22Rv1 (cell line): Measurements from ENCODE around the gene PDE4B.

Experiments used
- H3K27ac ChIP-seq: fragments of 450-650 bp; 2 replicates; pipeline ENCODE4 v1.5.1; 2017
- CTCF ChIP-seq: fragments of 450-650 bp; IDR thresholded peaks from 2 replicates; pipeline ENCODE4 v1.5.1; 2017; ENCODE audit warnings: mild to moderate bottlenecking
- ZFX ChIP-seq: fragments of 450-650 bp; IDR thresholded peaks from 2 replicates; pipeline ENCODE4 v1.6.1; 2017; ENCODE audit warnings: antibody characterized with exemption, borderline replicate concordance

The PDE4B gene

GRCh38 chr1:65762081-65762862 is 30.4 kb upstream of the PDE4B start:
- no peak overlapping the region for H3K27ac ChIP-seq
- TF ChIP-seq ZFX, result no peak
- TF ChIP-seq CTCF, result no peak

GRCh38 chr1:65764052-65764451 is 28.6 kb upstream of the PDE4B start:
- TF ChIP-seq ZFX, result no peak
- no peak for TF ChIP-seq CTCF
- no peak overlapping the region for H3K27ac ChIP-seq

- no peak overlapping the region for H3K27ac ChIP-seq
- no peak for TF ChIP-seq CTCF
- TF ChIP-seq ZFX, result no peak
Measured at GRCh38 chr1:65765631-65766030, 27.1 kb upstream of the PDE4B start.

GRCh38 chr1:65769636-65770035 is 23.1 kb upstream of the PDE4B start:
- TF ChIP-seq ZFX, result no peak
- TF ChIP-seq CTCF, result no peak
- H3K27ac ChIP-seq, result no peak overlapping the region

GRCh38 chr1:65772607-65773006 is 20.1 kb upstream of the PDE4B start:
- TF ChIP-seq CTCF, result no peak
- TF ChIP-seq ZFX, result no peak
- no peak overlapping the region for H3K27ac ChIP-seq

GRCh38 chr1:65773391-65774123 is 19.1 kb upstream of the PDE4B start:
- no peak overlapping the region for H3K27ac ChIP-seq
- no peak for TF ChIP-seq ZFX
- TF ChIP-seq CTCF, result no peak

GRCh38 chr1:65788762-65789161 is 3.9 kb upstream of the PDE4B start:
- TF ChIP-seq ZFX (no peak), CTCF (no peak)
- no peak overlapping the region for H3K27ac ChIP-seq
